Smooth muscle cell (in vitro differentiated cells): ENCODE data around the gene TSR3. TPM values are rescaled to one million over a fixed set of nuclear protein-coding genes. Genes with fewer than 3 reads are reported as not detected.

ENCODE experiments used
- DNase-seq: peaks from one replicate; lab custom pipeline; 2025; ENCODE audit not compliant: unreplicated experiment; lab: John Stamatoyannopoulos, UW
- H2AFZ ChIP-seq: fragments of 200-600 bp; sonication (generic); 2 replicates; pipeline ENCODE4 v1.6.0; 2016; ENCODE audit warnings: antibody characterized with exemption, low read depth, mild to moderate bottlenecking
- H3F3A ChIP-seq: fragments of 200-600 bp; sonication (generic); 2 replicates; pipeline ENCODE4 v1.6.0; 2017; ENCODE audit warnings: antibody characterized with exemption, low read depth
- H3K27ac ChIP-seq: fragments of 200-600 bp; sonication (generic); 2 replicates; pipeline ENCODE4 v1.5.1; 2016; ENCODE audit warnings: low read depth, mild to moderate bottlenecking
- H3K27me3 ChIP-seq: fragments of 200-600 bp; sonication (generic); 2 replicates; pipeline ENCODE4 v1.6.1; 2016; ENCODE audit warnings: low read depth, mild to moderate bottlenecking
- H3K36me3 ChIP-seq: fragments of 200-600 bp; sonication (generic); 2 replicates; pipeline ENCODE4 v1.5.1; 2016; ENCODE audit warnings: low read depth
- H3K4me1 ChIP-seq: fragments of 200-600 bp; sonication (generic); 2 replicates; pipeline ENCODE4 v1.5.1; 2016; ENCODE audit warnings: low read depth
- H3K4me2 ChIP-seq: fragments of 200-600 bp; sonication (generic); 2 replicates; pipeline ENCODE4 v1.6.0; 2016; ENCODE audit warnings: mild to moderate bottlenecking
- H3K4me3 ChIP-seq: fragments of 200-600 bp; sonication (generic); 2 replicates; pipeline ENCODE4 v1.5.1; 2016; ENCODE audit warnings: mild to moderate bottlenecking
- H3K79me2 ChIP-seq: fragments of 200-600 bp; sonication (generic); 2 replicates; pipeline ENCODE4 v1.6.0; 2016; ENCODE audit warnings: low read depth, mild to moderate bottlenecking
- H3K9ac ChIP-seq: fragments of 200-600 bp; sonication (generic); 2 replicates; pipeline ENCODE4 v1.6.0; 2016; ENCODE audit warnings: low read depth
- H3K9me3 ChIP-seq: fragments of 200-600 bp; sonication (generic); replicated peaks from 2 replicates; pipeline ENCODE4 v1.5.1; 2016; ENCODE audit warnings: low read depth
- H4K20me1 ChIP-seq: fragments of 200-600 bp; sonication (generic); 2 replicates; pipeline ENCODE4 v1.6.0; 2016; ENCODE audit warnings: low read depth
- CTCF ChIP-seq: fragments of 200-600 bp; sonication (generic); IDR thresholded peaks from 2 replicates; pipeline ENCODE4 v1.5.1; 2017; ENCODE audit warnings: borderline replicate concordance, mild to moderate bottlenecking, antibody characterized with exemption; ENCODE audit not compliant: insufficient read depth, poor library complexity, severe bottlenecking
- WGBS: methylation state at CpG from one replicate; pipeline ENCODE4 v1.1.7; 2016; ENCODE audit warnings: low lambda C conversion rate; 5-methylcytosine and 5-hydroxymethylcytosine counted together
- polyA plus RNA-seq: library from polyadenylated mRNA; unstranded; fragments of >200 nt; fragmentation: Nextera tagmentation; extraction: Ambion mirVana; gene quantifications from 2 replicates; pipeline ENCODE4 v1.2.1, GENCODE V29; 2016
- total RNA-seq: library from RNA; depleted of rRNA; stranded (reverse); fragments of >200 nt; gene quantifications from 2 replicates; pipeline ENCODE4 v1.2.3, GENCODE V29; 2014

The TSR3 gene
- total and polyA plus RNA-seq, 2 experiments from 2014 or later: 54.9 to 142 TPM

GRCh38 chr16:1393613-1394176 is 42.0 kb upstream of the TSR3 start:
- Histone ChIP-seq H3K79me2 (no peaks in the 10 kb centered on the region), H3K27me3 (no peaks in the 10 kb centered on the region), H2AFZ (no peak overlapping the region), H3K4me3 (no peak overlapping the region), H3K27ac (no peak overlapping the region), H3K36me3 (no peaks in the 10 kb centered on the region), H3K4me2 (no peak overlapping the region), H3F3A (no peaks in the 10 kb centered on the region), H4K20me1 (no peaks in the 10 kb centered on the region), H3K9me3 (no peaks in the 10 kb centered on the region), H3K9ac (no peak overlapping the region), H3K4me1 (no peaks in the 10 kb centered on the region)
- DNase-seq: no peak
- TF ChIP-seq CTCF: no peak
- 97% methylated on average over 21 of the region's 21 CpGs for WGBS

GRCh38 chr16:1392826-1393225 is 41.1 kb upstream of the TSR3 start:
- no peak for DNase-seq
- no peaks in the 10 kb centered on the region for H3F3A ChIP-seq
- no peaks in the 10 kb centered on the region for H3K4me1 ChIP-seq
- no peaks in the 10 kb centered on the region for H3K27me3 ChIP-seq
- no peaks in the 10 kb centered on the region for H4K20me1 ChIP-seq
- H3K79me2 ChIP-seq: no peaks in the 10 kb centered on the region
- H2AFZ ChIP-seq: no peak overlapping the region
- TF ChIP-seq CTCF: no peak
- H3K9ac ChIP-seq: no peak overlapping the region
- no peak overlapping the region for H3K4me2 ChIP-seq
- H3K4me3 ChIP-seq: no peak overlapping the region
- no peaks in the 10 kb centered on the region for H3K9me3 ChIP-seq
- H3K36me3 ChIP-seq: no peaks in the 10 kb centered on the region
- H3K27ac ChIP-seq: no peak overlapping the region
- WGBS: 96% methylated on average over 17 of the region's 17 CpGs

GRCh38 chr16:1390239-1390779 is 38.6 kb upstream of the TSR3 start:
- WGBS: 91% methylated on average over 28 of the region's 28 CpGs
- no peaks in the 10 kb centered on the region for H3K79me2 ChIP-seq
- no peak overlapping the region for H3K4me3 ChIP-seq
- H2AFZ ChIP-seq: no peak overlapping the region
- H3K9ac ChIP-seq: no peak overlapping the region
- no peak overlapping the region for H3K27ac ChIP-seq
- H3K36me3 ChIP-seq: no peaks in the 10 kb centered on the region
- no peaks in the 10 kb centered on the region for H3K4me1 ChIP-seq
- no peak for DNase-seq
- H3K4me2 ChIP-seq: no peak overlapping the region
- no peaks in the 10 kb centered on the region for H3K27me3 ChIP-seq
- H3K9me3 ChIP-seq: no peaks in the 10 kb centered on the region
- no peaks in the 10 kb centered on the region for H3F3A ChIP-seq
- H4K20me1 ChIP-seq: no peaks in the 10 kb centered on the region
- no peak for TF ChIP-seq CTCF

- no peak for TF ChIP-seq CTCF
- Histone ChIP-seq H3K27ac (no peak overlapping the region), H3K4me3 (no peak overlapping the region), H3K36me3 (no peaks in the 10 kb centered on the region), H3K9ac (no peak overlapping the region), H3F3A (no peaks in the 10 kb centered on the region), H3K79me2 (no peaks in the 10 kb centered on the region), H3K27me3 (no peaks in the 10 kb centered on the region), H3K9me3 (no peaks in the 10 kb centered on the region), H4K20me1 (no peaks in the 10 kb centered on the region), H3K4me1 (no peaks in the 10 kb centered on the region), H2AFZ (no peak overlapping the region), H3K4me2 (no peak overlapping the region)
- no peak for DNase-seq
- WGBS: 95% methylated on average over 7 of the region's 7 CpGs
Measured at GRCh38 chr16:1389762-1390161, 38.1 kb upstream of the TSR3 start.
